Stimulated activated naive CD8-positive, alpha-beta T cell treated with anti-CD3 and anti-CD28 coated beads, Interleukin-15, Interleukin-2, amounts not matched to agents 100 ng/mL and 50 ng/mL, for 24 hours (primary cell): ENCODE measurements around the gene PAPOLA.
"Not testable (repeated sequence)": the region's sequence is repeated elsewhere in the genome, so short reads cannot be mapped to it uniquely, and the experiment has no call there.

ENCODE experiments used
- H3K27ac Mint-ChIP-seq: one replicate; pipeline ENCODE4 v1.8.0; 2021; ENCODE audit warnings: mild to moderate bottlenecking, mixed read lengths
- H3K27me3 Mint-ChIP-seq: one replicate; pipeline ENCODE4 v1.8.0; 2021; ENCODE audit warnings: mixed read lengths
- H3K36me3 Mint-ChIP-seq: one replicate; pipeline ENCODE4 v1.8.0; 2021; ENCODE audit warnings: low read depth, mixed read lengths
- H3K4me1 Mint-ChIP-seq: one replicate; pipeline ENCODE4 v1.8.0; 2021; ENCODE audit warnings: low read depth, mixed read lengths
- H3K4me3 Mint-ChIP-seq: one replicate; pipeline ENCODE4 v1.8.0; 2021; ENCODE audit warnings: mild to moderate bottlenecking, mixed read lengths
- H3K9me3 Mint-ChIP-seq: one replicate; pipeline ENCODE4 v1.8.0; 2021; ENCODE audit warnings: mixed read lengths

The PAPOLA gene

GRCh38 chr14:96501740-96502620, at the start of gene PAPOLA:
TSS of gene PAPOLA (plus strand) at chr14:96502382. CDS start at chr14:96502593, 211 bp downstream.
- H3K4me3 Mint-ChIP-seq = peak within 1 kb of the TSS; percentile 98
- no peaks in the 10 kb centered on the region for H3K27me3 Mint-ChIP-seq
- H3K36me3 Mint-ChIP-seq = peaks cover 41% of the 10 kb centered on the region
- H3K9me3 Mint-ChIP-seq = no peaks in the 10 kb centered on the region
- H3K27ac Mint-ChIP-seq = peak within 1 kb of the TSS; percentile 100
- H3K4me1 Mint-ChIP-seq = peaks cover 58% of the 10 kb centered on the region

GRCh38 chr14:96452684-96453083, 49.5 kb upstream of the PAPOLA start:
- Mint-ChIP-seq H3K27me3 (no peaks in the 10 kb centered on the region), H3K4me1 (no peaks in the 10 kb centered on the region), H3K27ac (no peak overlapping the region), H3K9me3 (no peaks in the 10 kb centered on the region), H3K36me3 (no peaks in the 10 kb centered on the region), H3K4me3 (no peak overlapping the region)

- Mint-ChIP-seq H3K27ac (no peak overlapping the region), H3K4me3 (no peak overlapping the region), H3K4me1 (no peaks in the 10 kb centered on the region), H3K36me3 (no peaks in the 10 kb centered on the region), H3K9me3 (no peaks in the 10 kb centered on the region), H3K27me3 (peaks cover 5% of the 10 kb centered on the region)
Measured at GRCh38 chr14:96455588-96455987, 46.6 kb upstream of the PAPOLA start.

- H3K27ac Mint-ChIP-seq = no peak overlapping the region
- no peaks in the 10 kb centered on the region for H3K36me3 Mint-ChIP-seq
- peaks cover 5% of the 10 kb centered on the region for H3K27me3 Mint-ChIP-seq
- H3K9me3 Mint-ChIP-seq = no peaks in the 10 kb centered on the region
- H3K4me1 Mint-ChIP-seq = peaks cover 9% of the 10 kb centered on the region
- H3K4me3 Mint-ChIP-seq = no peak overlapping the region
Measured at GRCh38 chr14:96459851-96460250, 42.3 kb upstream of the PAPOLA start.

- Mint-ChIP-seq H3K27ac (no peak overlapping the region), H3K4me1 (peaks cover 9% of the 10 kb centered on the region), H3K27me3 (peaks cover 5% of the 10 kb centered on the region), H3K4me3 (no peak overlapping the region), H3K36me3 (no peaks in the 10 kb centered on the region), H3K9me3 (no peaks in the 10 kb centered on the region)
Measured at GRCh38 chr14:96461950-96462798, 40.0 kb upstream of the PAPOLA start.

- Mint-ChIP-seq H3K9me3 (no peaks in the 10 kb centered on the region), H3K4me3 (no peak overlapping the region), H3K36me3 (no peaks in the 10 kb centered on the region), H3K27ac (no peak overlapping the region), H3K27me3 (peaks cover 5% of the 10 kb centered on the region), H3K4me1 (peaks cover 9% of the 10 kb centered on the region)
Measured at GRCh38 chr14:96464136-96464535, 38.0 kb upstream of the PAPOLA start.

- H3K36me3 Mint-ChIP-seq = no peaks in the 10 kb centered on the region
- no peak overlapping the region for H3K4me3 Mint-ChIP-seq
- no peaks in the 10 kb centered on the region for H3K9me3 Mint-ChIP-seq
- peaks cover 3% of the 10 kb centered on the region for H3K27me3 Mint-ChIP-seq
- H3K4me1 Mint-ChIP-seq = peaks cover 5% of the 10 kb centered on the region
- H3K27ac Mint-ChIP-seq = no peak overlapping the region
Measured at GRCh38 chr14:96466918-96467317, 35.3 kb upstream of the PAPOLA start.

- H3K27me3 Mint-ChIP-seq = peaks cover 7% of the 10 kb centered on the region
- H3K4me3 Mint-ChIP-seq = no peak overlapping the region
- H3K9me3 Mint-ChIP-seq = no peaks in the 10 kb centered on the region
- H3K4me1 Mint-ChIP-seq = no peaks in the 10 kb centered on the region
- H3K36me3 Mint-ChIP-seq = no peaks in the 10 kb centered on the region
- H3K27ac Mint-ChIP-seq = no peak overlapping the region
Measured at GRCh38 chr14:96470331-96470730, 31.9 kb upstream of the PAPOLA start.

- H3K27me3 Mint-ChIP-seq, H3K9me3 Mint-ChIP-seq, H3K36me3 Mint-ChIP-seq, H3K4me3 Mint-ChIP-seq, H3K27ac Mint-ChIP-seq, H3K4me1 Mint-ChIP-seq: not testable (repeated sequence)
Measured at GRCh38 chr14:96470967-96471366, 31.2 kb upstream of the PAPOLA start.

GRCh38 chr14:96478119-96478518, 24.1 kb upstream of the PAPOLA start:
- H3K36me3 Mint-ChIP-seq = no peaks in the 10 kb centered on the region
- no peaks in the 10 kb centered on the region for H3K9me3 Mint-ChIP-seq
- H3K4me3 Mint-ChIP-seq = no peak overlapping the region
- H3K4me1 Mint-ChIP-seq = no peaks in the 10 kb centered on the region
- peaks cover 3% of the 10 kb centered on the region for H3K27me3 Mint-ChIP-seq
- no peak overlapping the region for H3K27ac Mint-ChIP-seq

GRCh38 chr14:96479435-96480146, 22.6 kb upstream of the PAPOLA start:
- Mint-ChIP-seq H3K4me3 (no peak overlapping the region), H3K27me3 (no peaks in the 10 kb centered on the region), H3K27ac (no peak overlapping the region), H3K36me3 (no peaks in the 10 kb centered on the region), H3K9me3 (no peaks in the 10 kb centered on the region), H3K4me1 (no peaks in the 10 kb centered on the region)

- no peak overlapping the region for H3K4me3 Mint-ChIP-seq
- no peaks in the 10 kb centered on the region for H3K4me1 Mint-ChIP-seq
- no peaks in the 10 kb centered on the region for H3K27me3 Mint-ChIP-seq
- H3K36me3 Mint-ChIP-seq = no peaks in the 10 kb centered on the region
- no peaks in the 10 kb centered on the region for H3K9me3 Mint-ChIP-seq
- no peak overlapping the region for H3K27ac Mint-ChIP-seq
Measured at GRCh38 chr14:96481731-96482314, 20.4 kb upstream of the PAPOLA start.

- H3K4me3 Mint-ChIP-seq = no peak overlapping the region
- H3K4me1 Mint-ChIP-seq = no peaks in the 10 kb centered on the region
- no peak overlapping the region for H3K27ac Mint-ChIP-seq
- no peaks in the 10 kb centered on the region for H3K27me3 Mint-ChIP-seq
- no peaks in the 10 kb centered on the region for H3K9me3 Mint-ChIP-seq
- no peaks in the 10 kb centered on the region for H3K36me3 Mint-ChIP-seq
Measured at GRCh38 chr14:96482986-96483385, 19.2 kb upstream of the PAPOLA start.

GRCh38 chr14:96484399-96484798, 17.8 kb upstream of the PAPOLA start:
- no peaks in the 10 kb centered on the region for H3K4me1 Mint-ChIP-seq
- H3K4me3 Mint-ChIP-seq = no peak overlapping the region
- no peaks in the 10 kb centered on the region for H3K9me3 Mint-ChIP-seq
- H3K27ac Mint-ChIP-seq = no peak overlapping the region
- peaks cover 4% of the 10 kb centered on the region for H3K27me3 Mint-ChIP-seq
- no peaks in the 10 kb centered on the region for H3K36me3 Mint-ChIP-seq
